ENCODE measurements around the gene RAG1. TPM values are rescaled to one million over a fixed set of nuclear protein-coding genes. Genes with fewer than 3 reads are reported as not detected.

RAG1 gene
- total and polyA plus RNA-seq, 2 of the 13 experiments (the other 11 are each of a cell fraction or from before 2014, with no cell fraction given) = 0.11 to 0.15 TPM

Other genes starting within 250 kb of the RAG1 start
- 5.9 and 6.5 TPM in 2 replicates for gene TRAF6, start 57.7 kb upstream of the RAG1 start, total RNA-seq (2016; rRNA removed; fragmentation: Illumina TruSeq; extraction: Trizol)
- 3.3 and 3.8 TPM in 2 replicates for gene TRAF6, start 57.7 kb upstream of the RAG1 start, polyA plus RNA-seq (2011; rRNA removed)
- gene IFTAP, start 26.5 kb downstream of the RAG1 start, total RNA-seq (2016; rRNA removed; fragmentation: Illumina TruSeq; extraction: Trizol) = 29.4 and 40.4 TPM in 2 replicates
- 10.3 and 11.3 TPM in 2 replicates for gene IFTAP, start 26.5 kb downstream of the RAG1 start, polyA plus RNA-seq (2011; rRNA removed)
- gene RAG2, start 30.2 kb downstream of the RAG1 start, total RNA-seq (2016; rRNA removed; fragmentation: Illumina TruSeq; extraction: Trizol) = not detected in 2 replicates
- gene RAG2, start 30.2 kb downstream of the RAG1 start, polyA plus RNA-seq (2011; rRNA removed) = not detected in 2 replicates